GM19099 (cell line): Measurements from ENCODE around the gene KCNG2.

Experiments used
- POLR2A ChIP-seq: IDR thresholded peaks from 3 replicates; pipeline ENCODE4 v1.6.1; 2011; ENCODE audit warnings: low read depth; ENCODE audit not compliant: insufficient read length; ENCODE audit errors: extremely low read depth

The KCNG2 gene

GRCh38 chr18:79902640-79903039, 104.9 kb downstream of the KCNG2 start:
- no peak for TF ChIP-seq POLR2A

- no peak for TF ChIP-seq POLR2A
Observed at GRCh38 chr18:79903071-79903635, 105.4 kb downstream of the KCNG2 start.

DNA sequence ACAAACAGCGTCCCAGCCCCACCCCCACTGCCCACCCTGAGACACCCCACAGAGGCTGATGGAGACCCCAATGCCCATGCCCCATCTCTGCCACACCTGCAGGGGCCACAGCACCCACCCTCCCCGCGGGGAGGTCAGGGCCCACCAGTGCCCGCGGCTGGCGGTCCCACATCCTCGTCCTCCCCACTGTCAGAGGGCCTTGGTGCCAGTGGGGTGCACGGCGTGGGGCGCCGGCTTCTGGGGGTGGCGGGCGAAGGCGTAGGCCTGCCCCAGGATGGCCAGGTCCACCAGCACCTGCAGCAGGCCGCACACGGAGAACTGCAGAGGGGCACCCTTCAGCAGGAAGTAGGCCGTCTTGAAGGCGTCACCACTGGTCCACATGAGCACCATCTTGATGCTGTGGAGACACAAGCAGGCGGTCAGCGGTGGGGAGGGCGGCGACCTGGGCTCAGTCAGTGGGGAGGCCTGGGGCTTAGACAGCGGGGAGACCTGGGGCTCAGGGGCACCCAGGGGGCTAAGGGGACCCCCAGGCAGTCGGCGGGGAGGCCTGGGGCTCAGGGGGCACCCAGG, 106.1 kb downstream of the KCNG2 start:
- no peak for TF ChIP-seq POLR2A

- TF ChIP-seq POLR2A: no peak
Observed at GRCh38 chr18:79904357-79905147, 106.8 kb downstream of the KCNG2 start.

- TF ChIP-seq POLR2A: no peak
Observed at GRCh38 chr18:79905389-79905911, 107.7 kb downstream of the KCNG2 start.

DNA sequence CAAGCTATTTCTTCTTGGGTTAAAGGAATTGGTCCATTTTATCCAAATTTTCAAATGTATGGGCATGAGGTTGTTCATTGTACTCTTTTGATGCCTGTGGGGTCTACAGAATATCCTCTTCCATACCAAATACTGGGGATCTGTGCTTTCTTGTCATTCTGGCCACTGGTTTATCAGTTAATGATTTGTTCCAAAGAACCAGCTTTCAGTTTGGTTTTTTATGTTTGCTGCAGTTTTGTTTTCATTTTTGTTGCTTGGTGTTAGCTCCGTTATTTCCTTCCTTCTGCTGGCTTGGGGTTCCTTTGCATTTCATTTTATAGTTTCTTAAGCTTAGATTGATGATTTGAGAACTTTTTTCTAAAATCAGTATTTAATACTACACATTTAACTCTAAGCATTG, 108.3 kb downstream of the KCNG2 start:
- TF ChIP-seq POLR2A: no peak

- TF ChIP-seq POLR2A: no peak
Observed at GRCh38 chr18:79906706-79907105, 109.0 kb downstream of the KCNG2 start.

DNA sequence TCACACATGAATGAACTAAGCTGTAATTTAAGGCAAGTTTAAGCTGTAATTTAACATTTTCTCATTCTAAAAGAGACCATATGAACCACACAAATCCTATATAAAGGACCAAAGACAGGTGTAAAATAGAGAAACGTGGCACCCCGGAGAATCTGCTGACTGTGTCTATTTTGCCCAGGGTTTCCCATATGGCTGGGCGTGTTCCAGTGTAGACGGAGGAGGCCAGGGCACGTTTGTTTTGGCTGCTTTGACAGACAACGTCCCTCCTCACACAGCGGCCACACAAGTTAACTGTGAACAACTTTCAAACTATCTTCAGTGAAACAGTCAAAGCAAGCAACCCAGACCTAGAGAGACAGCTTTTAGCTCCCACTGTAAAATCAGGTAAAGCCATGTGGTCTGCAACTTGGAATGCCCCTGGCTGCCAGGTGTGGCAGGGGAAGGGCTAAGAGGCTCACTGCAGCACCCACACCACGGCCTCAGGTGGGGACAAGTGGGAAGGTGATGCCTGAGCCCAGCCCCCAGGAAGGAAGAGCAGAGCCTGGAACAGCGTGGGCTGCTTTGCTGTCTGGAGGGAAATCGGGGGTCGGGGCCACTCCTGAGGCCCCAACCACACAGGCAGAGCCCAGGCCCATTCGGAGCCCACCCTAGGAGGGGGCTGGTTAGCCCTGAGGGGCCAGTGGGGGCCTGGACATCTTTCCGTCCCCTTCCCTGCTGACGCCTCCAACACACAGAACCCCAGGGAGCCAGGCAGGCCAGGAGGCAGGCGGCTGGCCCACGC, 113.0 kb downstream of the KCNG2 start:
- no peak for TF ChIP-seq POLR2A

DNA sequence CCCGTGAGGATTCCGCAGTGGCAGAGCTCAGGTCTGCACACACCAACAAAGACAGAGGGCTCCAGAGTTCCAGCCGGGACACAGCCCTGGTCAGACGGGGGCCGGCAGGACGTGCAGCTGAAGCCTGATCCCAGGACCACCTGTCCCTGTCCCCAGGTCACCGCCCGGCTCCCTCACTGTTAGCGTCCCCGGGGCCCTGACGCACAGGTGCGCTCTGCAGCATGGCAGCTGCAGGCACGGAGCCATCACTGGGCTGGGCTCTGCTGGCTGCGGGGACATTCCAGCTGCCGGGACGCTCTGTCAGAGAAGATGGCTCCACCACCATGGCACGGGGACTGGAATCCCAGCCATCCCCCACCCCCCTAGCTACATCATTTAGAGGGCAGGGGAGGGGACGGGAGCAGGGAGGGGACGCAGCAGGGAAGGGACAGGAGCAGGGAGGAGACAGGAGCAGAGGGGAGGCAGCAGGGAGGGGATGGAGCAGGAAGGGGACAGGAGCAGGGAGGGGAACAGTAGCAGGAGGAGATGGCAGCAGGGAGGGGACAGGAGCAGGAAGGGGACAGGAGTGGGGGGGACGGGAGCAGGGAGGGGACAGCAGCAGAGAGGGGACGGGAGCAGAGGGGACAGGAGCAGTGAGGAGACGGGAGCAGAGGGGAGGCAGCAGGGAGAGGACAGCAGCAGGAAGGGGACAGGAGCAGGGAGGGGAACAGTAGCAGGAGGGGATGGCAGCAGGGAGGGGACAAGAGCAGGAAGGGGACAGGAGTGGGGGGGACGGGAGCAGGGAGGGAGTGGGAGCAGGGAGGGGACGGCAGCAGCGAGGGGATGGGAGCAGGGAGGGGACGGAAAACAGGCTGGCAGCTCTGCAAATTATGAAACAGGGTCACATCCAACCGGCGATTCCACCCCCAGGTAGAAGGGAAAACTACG, 113.9 kb downstream of the KCNG2 start:
- no peak for TF ChIP-seq POLR2A

DNA sequence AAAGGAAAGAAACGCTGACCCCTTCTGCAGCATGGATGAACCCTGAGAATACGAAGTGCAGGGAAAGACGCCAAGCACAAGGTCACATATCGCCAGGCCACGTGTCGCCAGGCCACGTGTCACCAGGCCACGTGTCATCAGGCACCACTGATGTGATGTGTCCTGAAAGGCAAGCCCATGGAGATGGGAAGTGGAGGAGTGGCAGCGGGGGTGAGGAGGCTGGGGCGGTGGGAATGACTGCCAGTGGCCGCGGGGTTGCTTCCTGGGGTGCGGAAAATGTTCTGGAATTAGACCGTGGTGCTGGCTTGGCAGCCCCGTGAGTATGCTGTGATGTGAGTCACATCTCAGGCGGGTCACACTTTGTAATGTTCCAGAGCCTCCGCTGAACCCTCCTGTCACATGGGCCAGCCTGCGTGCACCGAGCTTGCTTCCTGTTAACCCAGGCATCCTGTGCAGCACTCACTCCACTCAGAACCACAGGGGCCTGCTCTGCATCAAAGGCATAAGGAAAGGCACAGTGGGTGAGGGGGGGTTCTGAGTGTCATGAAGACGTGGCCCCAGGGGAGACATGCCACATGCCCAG, 114.8 kb downstream of the KCNG2 start:
- TF ChIP-seq POLR2A: no peak

DNA sequence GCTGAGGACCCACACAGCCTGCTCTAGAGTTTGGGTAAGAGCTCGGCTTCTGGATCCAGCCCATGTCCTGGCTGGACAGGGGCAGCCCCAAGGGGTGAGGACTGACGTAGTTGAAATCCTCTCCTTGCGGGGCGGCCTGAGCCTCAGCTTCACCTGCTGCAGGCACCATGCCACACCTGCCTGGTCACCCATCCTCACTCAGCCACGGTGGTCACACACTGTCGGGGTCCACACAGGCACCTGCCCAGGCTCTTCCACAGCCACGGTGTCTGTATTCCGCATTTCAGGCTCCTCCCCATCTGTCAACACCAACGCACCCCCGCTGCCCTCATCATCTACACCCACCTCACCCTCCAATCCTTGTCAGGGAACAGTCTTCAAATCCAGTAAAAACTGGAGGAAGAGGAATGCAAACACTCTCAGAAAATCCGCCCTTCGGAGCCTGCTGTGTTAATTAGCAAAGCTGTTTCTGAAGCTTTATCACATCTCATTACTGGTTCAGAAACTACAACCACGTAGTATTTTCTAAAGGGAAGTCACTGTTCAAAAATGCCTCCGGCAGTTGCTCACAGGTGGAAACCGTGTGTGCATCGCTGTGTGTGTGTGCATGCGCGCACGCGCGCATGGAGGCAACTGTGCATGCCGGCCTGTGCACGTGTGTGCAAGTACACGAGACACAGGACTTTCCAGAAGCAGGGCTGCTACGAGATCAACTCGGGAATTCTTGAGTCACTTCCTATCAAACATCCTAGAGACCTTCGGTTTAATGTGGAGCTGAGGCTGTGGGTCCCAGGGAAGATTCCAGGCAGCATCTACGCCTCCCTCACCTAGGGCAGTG, 115.5 kb downstream of the KCNG2 start:
- no peak for TF ChIP-seq POLR2A

DNA sequence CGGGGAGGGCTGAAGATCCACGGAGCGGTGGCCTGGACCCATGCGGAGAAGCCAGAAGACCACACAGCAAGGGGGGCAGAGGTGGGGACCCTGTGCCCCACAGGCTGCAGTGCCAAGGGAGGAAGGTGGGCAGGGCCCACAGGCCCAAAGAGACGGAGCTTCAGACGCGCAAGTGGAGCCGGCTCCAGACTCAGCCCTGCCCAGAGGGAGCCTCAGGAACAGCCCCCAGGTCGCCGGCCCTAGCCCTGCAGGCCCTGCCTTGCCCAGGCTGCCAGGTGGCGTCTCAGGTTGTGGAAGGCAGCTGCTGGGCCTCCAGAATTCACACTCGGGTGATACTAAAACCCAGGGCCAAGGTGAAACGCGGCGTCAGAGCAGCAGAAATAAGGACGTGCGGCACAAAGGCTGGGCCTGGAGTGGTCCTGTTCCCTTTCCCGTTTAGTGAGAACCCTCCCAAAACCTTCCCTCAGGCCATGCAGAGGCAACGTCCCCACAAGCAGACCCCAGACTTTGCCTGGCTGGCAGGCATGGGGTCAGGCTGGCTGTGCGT, 116.9 kb downstream of the KCNG2 start:
- no peak for TF ChIP-seq POLR2A
